SK-N-SH (cell line): ENCODE results near the gene CHSY3. TPM values are rescaled to one million over a fixed set of nuclear protein-coding genes. Genes with fewer than 3 reads are reported as not detected.

Experiments used
- CTCF ChIA-PET: fragments of 300-600, 350-600 bp; formaldehyde crosslinking; extraction: SDS; loops from one replicate; lab custom pipeline; 2021; lab: Yijun Ruan, JAX
- POLR2A ChIA-PET: fragments of 350-600 bp; sonication (Branson Sonifier 250); formaldehyde crosslinking; extraction: SDS; loops from one replicate; lab custom pipeline; 2020; ENCODE audit warnings: antibody characterized with exemption, inconsistent platforms; lab: Yijun Ruan, JAX
- DNase-seq: peaks from one replicate; pipeline ENCODE4 v3.0.0; 2012
- H2AFZ ChIP-seq: fragments of 200-600 bp; sonication (generic); 2 replicates; pipeline ENCODE4 v1.8.1; 2016; ENCODE audit warnings: antibody characterized with exemption, mild to moderate bottlenecking, low read depth
- H3F3A ChIP-seq: fragments of 200-600 bp; sonication (generic); replicated peaks from 2 replicates; pipeline ENCODE3; 2016; ENCODE audit warnings: antibody characterized with exemption, mild to moderate bottlenecking; ENCODE audit not compliant: insufficient read depth
- H3K27ac ChIP-seq, 2 experiments: fragments of 200-500 bp in 1 of 2; fragments of 200-600 bp in 1 of 2; sonication (Bioruptor generic) in 1 of 2; sonication (generic), shearing (Covaris generic) in 1 of 2; 2 replicates each; pipeline versions ENCODE4 v1.5.1 to v1.6.1; 2014 to 2016; ENCODE audit warnings: low read depth in 2 of 2, inconsistent platforms in 1 of 2, low read length in 1 of 2, mild to moderate bottlenecking in 1 of 2, mixed read lengths in 1 of 2
- H3K27me3 ChIP-seq: fragments of 200-600 bp; sonication (generic), shearing (Covaris generic); 2 replicates; pipeline ENCODE4 v1.6.1; 2016; ENCODE audit warnings: mixed run types; ENCODE audit not compliant: insufficient read depth
- H3K36me3 ChIP-seq, 2 experiments: fragments of 200-500 bp in 1 of 2; fragments of 200-600 bp in 1 of 2; sonication (Bioruptor generic) in 1 of 2; sonication (generic) in 1 of 2; replicated peaks in 1 of 2; 2 replicates each; pipeline versions ENCODE3 to v1.5.1; 2014 to 2016; ENCODE audit warnings: low read length in 1 of 2, mild to moderate bottlenecking in 1 of 2; ENCODE audit not compliant: insufficient read depth in 2 of 2, control insufficient read depth in 1 of 2
- H3K4me1 ChIP-seq, 2 experiments: fragments of 200-500 bp in 1 of 2; fragments of 200-600 bp in 1 of 2; sonication (Bioruptor generic) in 1 of 2; sonication (generic), shearing (Covaris generic) in 1 of 2; 2 replicates each; pipeline versions ENCODE4 v1.5.1 to v1.6.1; 2014 to 2016; ENCODE audit warnings: low read depth in 1 of 2, low read length in 1 of 2, mixed run types in 1 of 2; ENCODE audit not compliant: insufficient read depth in 2 of 2, control insufficient read depth in 1 of 2
- H3K4me2 ChIP-seq: fragments of 200-600 bp; sonication (generic), shearing (Covaris generic); 2 replicates; pipeline ENCODE4 v1.6.1; 2017; ENCODE audit warnings: mixed run types
- H3K4me3 ChIP-seq, 2 experiments: fragments of 200-500 bp in 1 of 2; fragments of 200-600 bp in 1 of 2; sonication (Bioruptor generic) in 1 of 2; sonication (generic), shearing (Covaris generic) in 1 of 2; 2 replicates each; pipeline versions ENCODE4 v1.5.1 to v1.8.1; 2014 to 2016; ENCODE audit warnings: low read depth in 2 of 2, inconsistent platforms in 1 of 2, low read length in 1 of 2, mild to moderate bottlenecking in 1 of 2, mixed read lengths in 1 of 2, moderate library complexity in 1 of 2
- H3K79me2 ChIP-seq: fragments of 200-600 bp; sonication (generic); 2 replicates; pipeline ENCODE4 v1.8.1; 2017; ENCODE audit warnings: mild to moderate bottlenecking; ENCODE audit not compliant: insufficient read depth
- H3K9ac ChIP-seq: fragments of 200-600 bp; sonication (generic); 2 replicates; pipeline ENCODE4 v1.6.1; 2017; ENCODE audit warnings: mixed run types
- H3K9me2 ChIP-seq: fragments of 200-600 bp; sonication (generic); 2 replicates; pipeline ENCODE4 v1.6.1; 2017; ENCODE audit warnings: mixed run types
- H3K9me3 ChIP-seq: fragments of 200-600 bp; sonication (generic); 2 replicates; pipeline ENCODE4 v1.6.1; 2017; ENCODE audit warnings: mixed run types, mild to moderate bottlenecking, moderate library complexity
- H4K20me1 ChIP-seq: fragments of 200-600 bp; sonication (generic); 2 replicates; pipeline ENCODE4 v1.6.1; 2017; ENCODE audit warnings: mild to moderate bottlenecking, mixed run types; ENCODE audit not compliant: insufficient read depth
- CHD2 ChIP-seq: fragments of 150-350 bp; IDR thresholded peaks from 2 replicates; pipeline ENCODE4 v1.6.1; 2018; ENCODE audit warnings: low read length; ENCODE audit not compliant: partially characterized antibody
- ELF1 ChIP-seq: IDR thresholded peaks from 2 replicates; pipeline ENCODE4 v1.4.0; 2012
- FOXM1 ChIP-seq: IDR thresholded peaks from 2 replicates; pipeline ENCODE4 v1.4.0; 2012; ENCODE audit warnings: low read depth, mild to moderate bottlenecking
- GABPA ChIP-seq: IDR thresholded peaks from 2 replicates; pipeline ENCODE4 v1.4.0; 2012; ENCODE audit warnings: low read depth, mild to moderate bottlenecking
- MEF2A ChIP-seq: IDR thresholded peaks from 2 replicates; pipeline ENCODE4 v1.4.0; 2012; ENCODE audit warnings: low read depth, borderline replicate concordance
- NFIC ChIP-seq: IDR thresholded peaks from 2 replicates; pipeline ENCODE4 v1.4.0; 2012; ENCODE audit warnings: borderline replicate concordance
- POLR2AphosphoS5 ChIP-seq: IDR thresholded peaks from 2 replicates; pipeline ENCODE4 v1.6.1; 2012; ENCODE audit warnings: low read depth, low read length
- RFX5 ChIP-seq: IDR thresholded peaks from 2 replicates; pipeline ENCODE4 v1.6.1; 2012; ENCODE audit warnings: mild to moderate bottlenecking, improper control_type of control experiment, low read length
- RXRA ChIP-seq: IDR thresholded peaks from 2 replicates; pipeline ENCODE4 v1.4.0; 2012; ENCODE audit warnings: low read depth, mild to moderate bottlenecking, borderline replicate concordance
- WGBS: methylation state at CpG from one replicate; pipeline ENCODE4 v1.1.6; 2017; ENCODE audit warnings: low lambda C conversion rate; 5-methylcytosine and 5-hydroxymethylcytosine counted together
- polyA plus RNA-seq, 3 experiments: library from polyadenylated mRNA; depleted of rRNA; stranded (reverse); fragments of >200 nt; gene quantifications; 2 replicates each; pipeline ENCODE4 v1.2.3, GENCODE V29; 2012
- TF ChIP-seq, protein P1 (sequence below): IDR thresholded peaks from 2 replicates; pipeline ENCODE4 v1.4.0; 2012; ENCODE audit warnings: low read depth, borderline replicate concordance
- TF ChIP-seq, protein P2 (sequence below): IDR thresholded peaks from 2 replicates; pipeline ENCODE4 v1.4.0; 2012; ENCODE audit warnings: low read depth
- TF ChIP-seq, protein P3 (sequence below): fragments of 150-350 bp; IDR thresholded peaks from 2 replicates; pipeline ENCODE4 v1.6.1; 2016; ENCODE audit warnings: mild to moderate bottlenecking, low read depth, low read length
- TF ChIP-seq, protein P4 (sequence below): fragments of 200-600 bp; sonication (generic); IDR thresholded peaks from 2 replicates; pipeline ENCODE4 v1.6.1; 2017; ENCODE audit warnings: antibody characterized with exemption, mild to moderate bottlenecking, moderate library complexity

Gene CHSY3
- polyA plus RNA-seq, 1 of the 3 experiments (the other 2 are of a cell fraction) = not detected

DNA sequence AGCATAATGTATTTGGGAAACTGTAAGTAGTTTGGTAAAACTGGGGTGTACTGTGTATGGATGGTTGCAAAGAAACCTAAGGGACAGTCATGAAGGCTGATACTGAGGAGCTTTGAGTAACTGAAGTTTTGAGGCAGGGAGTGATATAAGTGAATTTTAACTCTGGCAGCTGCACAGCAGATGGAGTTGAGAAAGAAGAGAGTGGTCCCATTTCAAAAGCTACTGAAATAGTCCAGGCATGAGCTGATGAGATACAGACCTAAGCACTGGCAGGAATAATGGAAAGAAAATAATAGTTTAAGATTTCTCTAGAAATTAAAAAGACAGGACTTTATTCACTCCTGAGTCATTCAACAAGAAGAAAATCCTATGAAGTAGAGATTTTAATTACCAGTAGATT, 232.0 kb downstream of the CHSY3 start (continued):
- TF ChIP-seq, protein P1, sequence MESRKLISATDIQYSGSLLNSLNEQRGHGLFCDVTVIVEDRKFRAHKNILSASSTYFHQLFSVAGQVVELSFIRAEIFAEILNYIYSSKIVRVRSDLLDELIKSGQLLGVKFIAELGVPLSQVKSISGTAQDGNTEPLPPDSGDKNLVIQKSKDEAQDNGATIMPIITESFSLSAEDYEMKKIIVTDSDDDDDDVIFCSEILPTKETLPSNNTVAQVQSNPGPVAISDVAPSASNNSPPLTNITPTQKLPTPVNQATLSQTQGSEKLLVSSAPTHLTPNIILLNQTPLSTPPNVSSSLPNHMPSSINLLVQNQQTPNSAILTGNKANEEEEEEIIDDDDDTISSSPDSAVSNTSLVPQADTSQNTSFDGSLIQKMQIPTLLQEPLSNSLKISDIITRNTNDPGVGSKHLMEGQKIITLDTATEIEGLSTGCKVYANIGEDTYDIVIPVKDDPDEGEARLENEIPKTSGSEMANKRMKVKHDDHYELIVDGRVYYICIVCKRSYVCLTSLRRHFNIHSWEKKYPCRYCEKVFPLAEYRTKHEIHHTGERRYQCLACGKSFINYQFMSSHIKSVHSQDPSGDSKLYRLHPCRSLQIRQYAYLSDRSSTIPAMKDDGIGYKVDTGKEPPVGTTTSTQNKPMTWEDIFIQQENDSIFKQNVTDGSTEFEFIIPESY = no peak
- TF ChIP-seq ELF1 (no peak), GABPA (no peak)
- TF ChIP-seq, protein P2, sequence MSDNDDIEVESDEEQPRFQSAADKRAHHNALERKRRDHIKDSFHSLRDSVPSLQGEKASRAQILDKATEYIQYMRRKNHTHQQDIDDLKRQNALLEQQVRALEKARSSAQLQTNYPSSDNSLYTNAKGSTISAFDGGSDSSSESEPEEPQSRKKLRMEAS = no peak
- TF ChIP-seq, protein P3, sequence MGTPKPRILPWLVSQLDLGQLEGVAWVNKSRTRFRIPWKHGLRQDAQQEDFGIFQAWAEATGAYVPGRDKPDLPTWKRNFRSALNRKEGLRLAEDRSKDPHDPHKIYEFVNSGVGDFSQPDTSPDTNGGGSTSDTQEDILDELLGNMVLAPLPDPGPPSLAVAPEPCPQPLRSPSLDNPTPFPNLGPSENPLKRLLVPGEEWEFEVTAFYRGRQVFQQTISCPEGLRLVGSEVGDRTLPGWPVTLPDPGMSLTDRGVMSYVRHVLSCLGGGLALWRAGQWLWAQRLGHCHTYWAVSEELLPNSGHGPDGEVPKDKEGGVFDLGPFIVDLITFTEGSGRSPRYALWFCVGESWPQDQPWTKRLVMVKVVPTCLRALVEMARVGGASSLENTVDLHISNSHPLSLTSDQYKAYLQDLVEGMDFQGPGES = no peak
- TF ChIP-seq, all 33 proteins: peak for 0

DNA sequence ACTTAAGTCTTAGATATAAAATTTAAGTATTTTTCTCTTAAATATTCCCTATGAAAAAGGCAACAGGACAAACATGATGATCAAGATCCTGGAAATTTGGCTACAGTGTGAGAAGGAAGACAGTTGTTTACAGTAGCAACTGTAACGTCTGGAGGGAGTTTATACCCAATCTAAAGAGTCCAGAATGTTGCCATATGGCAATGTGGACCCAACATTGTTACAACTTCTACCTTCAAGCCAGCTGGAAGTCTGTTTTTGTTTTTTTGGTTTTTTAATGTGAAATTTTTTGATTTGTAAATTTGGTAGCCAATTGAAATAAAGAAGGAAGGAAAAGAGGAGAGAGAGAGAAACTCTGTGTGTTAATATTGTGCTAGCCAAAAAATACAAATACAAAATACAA, 233.4 kb downstream of the CHSY3 start:
- Histone ChIP-seq H3K9me3 (no peaks in the 10 kb centered on the region), H3K27ac (no peak overlapping the region), H3K4me1 (no peaks in the 10 kb centered on the region), H3K36me3 (no peaks in the 10 kb centered on the region), H3K9ac (no peak overlapping the region), H3K9me2 (no peaks in the 10 kb centered on the region), H3K4me2 (no peak overlapping the region), H3K79me2 (no peaks in the 10 kb centered on the region), H4K20me1 (no peaks in the 10 kb centered on the region), H2AFZ (no peak overlapping the region), H3K4me3 (no peak overlapping the region), H3F3A (no peaks in the 10 kb centered on the region), H3K27me3 (no peaks in the 10 kb centered on the region)
- no peak for TF ChIP-seq ELF1
- TF ChIP-seq CHD2 = no peak
- no peak for TF ChIP-seq MEF2A
- no peak for TF ChIP-seq RFX5
- TF ChIP-seq NFIC = no peak
- TF ChIP-seq RXRA = no peak
- CTCF ChIA-PET = no interaction called here
- DNase-seq = no peak
- POLR2A ChIA-PET = no interaction called here
- WGBS = 0% methylated on average over 1 of the region's 1 CpG

DNA sequence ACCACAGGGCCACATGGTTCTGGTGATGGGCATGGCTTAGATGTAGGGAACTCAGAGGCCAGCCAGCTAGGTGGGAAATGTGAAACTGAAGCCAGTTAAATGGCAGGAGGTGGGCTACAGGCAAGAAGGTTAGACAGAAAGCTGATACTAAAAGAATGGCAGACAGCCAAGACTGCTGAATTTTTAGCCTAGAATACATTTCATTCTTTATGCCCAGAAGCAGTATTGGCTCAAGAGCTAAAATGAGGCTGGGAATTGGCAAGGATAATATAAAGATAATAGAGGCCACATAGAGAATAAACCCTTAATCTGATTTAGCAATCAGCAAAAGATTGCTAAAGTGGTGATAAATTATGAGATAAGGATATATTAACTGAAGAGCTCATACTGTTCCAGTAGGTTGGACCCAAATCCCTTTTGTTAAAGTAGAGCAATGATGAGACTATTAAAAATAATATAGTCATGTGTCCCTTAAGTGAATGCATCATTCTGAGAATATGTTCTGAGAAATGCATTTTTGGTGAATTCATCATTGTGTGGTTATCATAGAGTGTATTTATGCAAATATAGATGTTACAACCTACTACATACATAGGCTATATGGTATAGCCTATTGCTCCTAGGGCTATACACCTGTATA, 234.3 kb downstream of the CHSY3 start:
- TF ChIP-seq POLR2AphosphoS5 = no peak
- no peak for TF ChIP-seq FOXM1
- TF ChIP-seq, protein P4, sequence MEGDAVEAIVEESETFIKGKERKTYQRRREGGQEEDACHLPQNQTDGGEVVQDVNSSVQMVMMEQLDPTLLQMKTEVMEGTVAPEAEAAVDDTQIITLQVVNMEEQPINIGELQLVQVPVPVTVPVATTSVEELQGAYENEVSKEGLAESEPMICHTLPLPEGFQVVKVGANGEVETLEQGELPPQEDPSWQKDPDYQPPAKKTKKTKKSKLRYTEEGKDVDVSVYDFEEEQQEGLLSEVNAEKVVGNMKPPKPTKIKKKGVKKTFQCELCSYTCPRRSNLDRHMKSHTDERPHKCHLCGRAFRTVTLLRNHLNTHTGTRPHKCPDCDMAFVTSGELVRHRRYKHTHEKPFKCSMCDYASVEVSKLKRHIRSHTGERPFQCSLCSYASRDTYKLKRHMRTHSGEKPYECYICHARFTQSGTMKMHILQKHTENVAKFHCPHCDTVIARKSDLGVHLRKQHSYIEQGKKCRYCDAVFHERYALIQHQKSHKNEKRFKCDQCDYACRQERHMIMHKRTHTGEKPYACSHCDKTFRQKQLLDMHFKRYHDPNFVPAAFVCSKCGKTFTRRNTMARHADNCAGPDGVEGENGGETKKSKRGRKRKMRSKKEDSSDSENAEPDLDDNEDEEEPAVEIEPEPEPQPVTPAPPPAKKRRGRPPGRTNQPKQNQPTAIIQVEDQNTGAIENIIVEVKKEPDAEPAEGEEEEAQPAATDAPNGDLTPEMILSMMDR = no peak
- no peak for TF ChIP-seq RXRA
- TF ChIP-seq, all 33 proteins: peak for 0
- no peak overlapping the region for H3K4me3 ChIP-seq
- CTCF ChIA-PET = no interaction called here
- H3F3A ChIP-seq = no peaks in the 10 kb centered on the region
- H3K79me2 ChIP-seq = no peaks in the 10 kb centered on the region
- H3K27ac ChIP-seq = no peak overlapping the region
- no peak overlapping the region for H3K4me2 ChIP-seq
- no peaks in the 10 kb centered on the region for H3K4me1 ChIP-seq
- no peaks in the 10 kb centered on the region for H3K27me3 ChIP-seq
- no peak overlapping the region for H2AFZ ChIP-seq
- no peak overlapping the region for H3K9ac ChIP-seq
- POLR2A ChIA-PET = no interaction called here
- H3K9me2 ChIP-seq = no peaks in the 10 kb centered on the region
- no peaks in the 10 kb centered on the region for H4K20me1 ChIP-seq
- no peaks in the 10 kb centered on the region for H3K36me3 ChIP-seq
- DNase-seq = no peak
- no peaks in the 10 kb centered on the region for H3K9me3 ChIP-seq
